ENCODE measurements around the gene LRRTM1. TPM values are rescaled to one million over a fixed set of nuclear protein-coding genes. Genes with fewer than 3 reads are reported as not detected.

LRRTM1 gene
- total and polyA plus RNA-seq, 2 of the 8 experiments (the other 6 are each of a cell fraction or from before 2014, with no cell fraction given), result 1.4 to 2.3 TPM

DNA sequence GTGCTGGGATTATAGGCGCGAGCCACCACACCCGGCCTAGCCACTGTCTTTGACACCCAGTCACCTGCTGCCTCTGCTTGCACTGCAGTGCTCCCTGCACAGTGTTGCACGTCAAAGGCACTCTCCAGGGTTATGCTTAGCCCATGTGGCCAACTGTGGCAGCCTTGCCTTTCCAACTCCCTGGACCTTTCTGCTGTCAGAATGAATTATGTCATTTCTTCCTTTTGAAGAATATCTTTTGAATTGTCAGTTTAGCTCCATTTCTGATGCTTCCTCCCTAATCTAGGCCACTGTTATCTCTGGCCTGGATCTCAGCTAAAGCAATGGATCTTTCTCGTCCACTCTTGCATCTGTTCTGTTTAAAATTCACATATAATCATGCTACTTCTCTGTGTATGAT is 29.3 kb upstream of the LRRTM1 start:
- Histone ChIP-seq H3K9me3 (ENCODE audit: insufficient read depth in 2 of 2, low read depth in 1 of 2, low read length in 1 of 2) (no peaks in the 10 kb centered on the region), H4K8ac (ENCODE audit: extremely low read depth, insufficient read depth, low read length) (no peak overlapping the region), H3K27me3 (replicated peaks in 1 of 4; ENCODE audit: control insufficient read depth in 3 of 4, extremely low read depth in 1 of 4, insufficient read depth in 3 of 4, low read length in 3 of 4) (no peaks in the 10 kb centered on the region), H4K5ac (ENCODE audit: insufficient read length, low read depth, low read length) (no peak overlapping the region), H2AFZ (ENCODE audit: low read length) (no peak overlapping the region), H3K79me2 (ENCODE audit: control insufficient read depth in 1 of 2, insufficient read depth in 2 of 2, low read length in 2 of 2) (no peaks in the 10 kb centered on the region), H4K91ac (replicated peaks; ENCODE audit: insufficient read length, low read length) (no peak overlapping the region), H3K9ac (replicated peaks in 1 of 4; ENCODE audit: extremely low read depth in 1 of 4, low read depth in 3 of 4, low read length in 3 of 4) (no peak overlapping the region), H3K4me2 (ENCODE audit: insufficient read depth in 1 of 2, low read depth in 2 of 2, low read length in 2 of 2) (no peak overlapping the region), H2BK15ac (ENCODE audit: low read length) (no peak overlapping the region), H3K56ac (replicated peaks; ENCODE audit: insufficient read length, low read depth, low read length) (no peak overlapping the region), H2BK12ac (ENCODE audit: low read depth, low read length) (no peak overlapping the region), H3K36me3 (ENCODE audit: control insufficient read depth in 2 of 4, insufficient read depth in 4 of 4, low read length in 3 of 4) (no peaks in the 10 kb centered on the region), H3K4me1 (replicated peaks in 1 of 4; ENCODE audit: control insufficient read depth in 3 of 4, insufficient read depth in 4 of 4, low read length in 3 of 4) (peaks cover 0 to 6% (median under 1%) of the 10 kb centered on the region in 4 experiments; a peak in 4 of 7 replicates), H3K27ac (ENCODE audit: low read depth, low read length) (no peak overlapping the region), H2BK120ac (replicated peaks; ENCODE audit: low read depth, low read length) (no peak overlapping the region), H3K23ac (ENCODE audit: insufficient read length) (no peak overlapping the region), H3K14ac (ENCODE audit: insufficient read length) (no peak overlapping the region), H3K18ac (ENCODE audit: extremely low read depth, low read length) (no peak overlapping the region), H4K20me1 (replicated peaks in 1 of 2; ENCODE audit: control insufficient read depth in 1 of 2, insufficient read depth in 2 of 2, low read length in 2 of 2) (no peaks in the 10 kb centered on the region), H3K4me3 (ENCODE audit: extremely low read depth in 1 of 4, insufficient read depth in 2 of 4, low read depth in 3 of 4, low read length in 4 of 4) (no peak overlapping the region), H3K4ac (replicated peaks; ENCODE audit: insufficient read length, low read depth, low read length) (no peak overlapping the region), H2AK5ac (ENCODE audit: low read depth, low read length) (no peak overlapping the region), H2BK5ac (ENCODE audit: low read depth, low read length) (no peak overlapping the region), H3K79me1 (ENCODE audit: low read depth, low read length) (no peaks in the 10 kb centered on the region), H2BK20ac (ENCODE audit: low read length) (no peak overlapping the region), H3K23me2 (ENCODE audit: low read depth, low read length) (no peaks in the 10 kb centered on the region; the same call in 1 of the 2 replicates)
- ChIA-PET CTCF (ENCODE audit: partially characterized antibody) (interaction anchor here (0.7 kb wide), 1 partner anchor 262 kb away, joined by 3 read pairs; no protein-coding TSS in a partner anchor), POLR2A (ENCODE audit: partially characterized antibody) (no interaction called here)
- no peak for FAIRE-seq
- no peak for DNase-seq (ENCODE audit: low read depth in 1 of 2, low spot score in 2 of 2)
- no peak for TF ChIP-seq SUZ12 (IDR thresholded peaks at IDR 0.05; ENCODE audit: low read length)
- 90% methylated on average over 5 of the region's 5 CpGs; no CpG with 5 or more reads in 1 of the 2 experiments for WGBS, 2 experiments (ENCODE audit: extremely low coverage in 1 of 2, insufficient coverage in 1 of 2, insufficient read length in 1 of 2, insufficient replicate concordance in 2 of 2, low coverage in 1 of 2, low lambda C conversion rate in 2 of 2, missing lambda C conversion rate in 1 of 2)
